Spleen (tissue), 7 donors: ENCODE results near the gene SEM1.

Experiments
- POLR2A ChIP-seq, 3 donors: fragments of 450-650 bp; IDR thresholded peaks; one replicate each; pipeline ENCODE4 v1.5.1; 2017; ENCODE audit warnings: antibody characterized with exemption in 3 of 3, mild to moderate bottlenecking in 1 of 3
- TF ChIP-seq, protein P1 (sequence below), 11 experiments: fragments of 200-600 bp in 7 of 11; fragments of 450-650 bp in 4 of 11; sonication (generic) in 4 of 11; IDR thresholded peaks in 8 of 11; conservative IDR thresholded peaks in 3 of 11; 1 replicate in 7 of 11; 2 replicates in 4 of 11; pipeline versions ENCODE4 v1.4.0 to v1.8.0; 2016 to 2021; ENCODE audit warnings: antibody characterized with exemption in 11 of 11, inconsistent platforms in 4 of 11, mild to moderate bottlenecking in 1 of 11
- donor health status: DM: no; HTN: no; CAD: no; lungs with moderate emphysema.
- donor health status: DM: no; HTN: no; CAD: no.
- donor health status: DM: no; HTN: no; CAD: no.

DNA sequence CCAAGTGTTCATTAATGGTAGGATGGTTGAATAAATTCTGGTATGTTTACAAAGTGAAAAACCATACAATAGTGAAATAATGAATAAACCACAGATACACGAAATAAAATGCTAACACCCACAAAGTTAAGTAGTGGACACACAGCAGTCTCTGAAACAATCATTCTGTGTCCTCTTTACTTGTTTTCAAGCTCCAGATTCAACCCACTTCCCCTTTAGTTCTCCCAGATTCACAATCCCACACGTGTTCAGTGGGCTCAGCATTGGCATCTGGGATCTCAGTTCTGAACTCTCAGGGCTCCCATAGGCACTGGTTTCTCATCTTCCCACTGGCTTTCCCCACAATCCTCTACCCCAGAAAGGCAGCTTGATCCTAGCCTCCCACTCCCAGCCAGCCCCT is 44.9 kb downstream of the SEM1 start:
- TF ChIP-seq POLR2A (IDR thresholded peaks at IDR 0.05), result no peak
- TF ChIP-seq, protein P1, sequence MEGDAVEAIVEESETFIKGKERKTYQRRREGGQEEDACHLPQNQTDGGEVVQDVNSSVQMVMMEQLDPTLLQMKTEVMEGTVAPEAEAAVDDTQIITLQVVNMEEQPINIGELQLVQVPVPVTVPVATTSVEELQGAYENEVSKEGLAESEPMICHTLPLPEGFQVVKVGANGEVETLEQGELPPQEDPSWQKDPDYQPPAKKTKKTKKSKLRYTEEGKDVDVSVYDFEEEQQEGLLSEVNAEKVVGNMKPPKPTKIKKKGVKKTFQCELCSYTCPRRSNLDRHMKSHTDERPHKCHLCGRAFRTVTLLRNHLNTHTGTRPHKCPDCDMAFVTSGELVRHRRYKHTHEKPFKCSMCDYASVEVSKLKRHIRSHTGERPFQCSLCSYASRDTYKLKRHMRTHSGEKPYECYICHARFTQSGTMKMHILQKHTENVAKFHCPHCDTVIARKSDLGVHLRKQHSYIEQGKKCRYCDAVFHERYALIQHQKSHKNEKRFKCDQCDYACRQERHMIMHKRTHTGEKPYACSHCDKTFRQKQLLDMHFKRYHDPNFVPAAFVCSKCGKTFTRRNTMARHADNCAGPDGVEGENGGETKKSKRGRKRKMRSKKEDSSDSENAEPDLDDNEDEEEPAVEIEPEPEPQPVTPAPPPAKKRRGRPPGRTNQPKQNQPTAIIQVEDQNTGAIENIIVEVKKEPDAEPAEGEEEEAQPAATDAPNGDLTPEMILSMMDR (IDR thresholded peaks at IDR 0.05 in 8 of 11, conservative IDR thresholded peaks at IDR 0.05 in 3 of 11), result no peak
